GM19395 (cell line): ENCODE measurements around the gene XPO4.

Experiments
- ATAC-seq: cut with Tn5 transposase; IDR thresholded peaks from one replicate; pipeline ENCODE4 v1.9.1; 2021; ENCODE audit warnings: mild to moderate bottlenecking, moderate library complexity; ENCODE audit not compliant: unreplicated experiment

Gene XPO4

DNA sequence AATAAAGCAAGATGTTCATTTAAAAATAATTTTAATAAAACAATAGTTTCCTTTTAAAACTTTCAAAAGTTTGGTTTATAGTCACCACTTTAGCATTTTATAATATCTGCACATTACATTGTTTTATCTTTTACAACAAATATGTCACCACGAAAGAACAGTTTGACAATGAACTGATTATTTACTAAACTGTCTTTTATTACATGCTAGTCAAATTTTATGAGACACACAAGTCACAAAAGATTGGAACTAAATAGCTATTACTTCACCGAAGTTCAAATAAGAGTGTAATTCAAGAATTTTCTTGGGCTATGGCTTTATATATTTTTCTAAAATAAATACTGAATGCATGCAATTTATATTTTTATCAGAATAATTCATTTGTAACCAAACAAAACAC lies 71.3 kb downstream of the XPO4 start:
- no peak for ATAC-seq

GRCh38 chr13:20828539-20829364 lies 73.8 kb downstream of the XPO4 start:
- no peak for ATAC-seq

GRCh38 chr13:20826843-20827560 lies 75.5 kb downstream of the XPO4 start:
- ATAC-seq, result no peak

DNA sequence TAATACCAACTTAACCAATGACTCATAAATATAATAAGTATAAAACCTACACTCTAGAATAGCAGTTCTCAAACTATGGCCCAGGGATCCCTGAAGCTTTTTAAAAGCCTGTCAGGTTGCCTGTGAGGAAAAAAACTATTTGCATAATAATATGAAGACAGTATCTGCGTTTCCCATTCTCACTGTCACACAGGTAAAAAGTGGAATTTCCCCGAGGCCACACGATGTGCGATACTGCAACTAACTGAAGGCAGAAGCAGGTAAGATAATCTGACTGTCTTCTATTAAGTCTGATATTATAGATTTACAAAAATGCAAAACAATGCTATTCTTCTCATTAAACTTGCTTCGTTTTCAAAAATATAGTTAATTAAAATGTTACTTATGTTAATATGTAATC lies 76.2 kb downstream of the XPO4 start:
- no peak for ATAC-seq

- no peak for ATAC-seq
These were observed 77.1 kb downstream of the XPO4 start for GRCh38 chr13:20825477-20825875.

- no peak for ATAC-seq
These were observed 77.6 kb downstream of the XPO4 start for GRCh38 chr13:20824762-20825476.

- ATAC-seq, result no peak
These were observed 79.5 kb downstream of the XPO4 start for GRCh38 chr13:20823071-20823470.

DNA sequence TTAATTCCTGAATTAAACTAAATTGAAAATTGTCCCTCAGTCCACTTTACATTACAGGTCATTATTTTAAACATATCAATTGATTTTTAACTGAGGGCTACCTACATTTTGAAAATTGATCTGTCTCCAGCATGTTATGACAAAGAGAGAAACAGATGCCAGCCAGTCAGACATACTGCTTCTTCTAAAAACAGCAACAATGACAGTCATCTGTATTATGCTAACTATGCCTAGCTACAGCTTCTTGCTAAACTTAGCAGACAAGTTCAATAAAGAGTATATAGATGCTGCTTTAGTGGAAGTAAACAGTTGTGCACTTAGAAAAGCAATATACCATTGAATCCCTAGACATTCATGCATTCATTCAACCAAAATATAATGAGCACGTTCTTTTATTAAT lies 80.1 kb downstream of the XPO4 start:
- no peak for ATAC-seq

DNA sequence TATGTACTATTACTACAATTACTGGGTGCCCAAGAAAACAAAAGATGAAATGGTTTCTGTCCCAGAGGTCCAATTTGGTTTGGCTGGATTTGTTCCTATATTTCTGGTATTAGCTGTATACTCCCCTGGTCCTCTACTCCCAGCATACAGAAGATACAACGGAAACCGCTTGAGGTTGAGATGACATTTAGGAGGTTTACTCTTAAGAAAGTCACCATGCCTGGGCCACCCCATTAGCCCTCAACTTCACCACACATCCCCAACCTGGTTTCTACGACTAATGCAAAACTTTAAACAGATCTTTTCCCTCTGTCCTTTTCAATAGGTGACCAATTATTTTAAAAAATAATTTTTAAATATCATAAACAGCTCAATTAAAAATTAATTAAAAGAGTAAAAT lies 82.8 kb downstream of the XPO4 start:
- no peak for ATAC-seq

DNA sequence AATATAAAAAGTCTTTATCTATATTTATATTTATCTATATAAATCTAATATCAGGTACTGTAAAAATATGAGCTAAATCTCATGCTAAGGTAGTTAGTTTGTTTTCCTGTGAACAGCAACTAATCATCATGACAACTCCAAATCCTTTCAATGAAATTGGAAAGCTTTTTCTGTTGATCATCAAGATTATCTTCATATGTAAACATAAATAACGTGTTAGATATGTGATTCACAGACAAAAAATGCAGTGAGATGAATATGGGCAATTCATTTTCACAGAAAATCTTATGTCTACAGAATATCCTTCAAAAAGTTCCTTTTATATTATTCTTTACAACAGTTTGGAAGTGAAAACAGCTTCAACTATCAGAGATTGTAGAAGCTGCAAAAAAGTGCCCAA lies 87.1 kb downstream of the XPO4 start:
- no peak for ATAC-seq

GRCh38 chr13:20814224-20814910 lies 88.2 kb downstream of the XPO4 start:
- ATAC-seq, result no peak

DNA sequence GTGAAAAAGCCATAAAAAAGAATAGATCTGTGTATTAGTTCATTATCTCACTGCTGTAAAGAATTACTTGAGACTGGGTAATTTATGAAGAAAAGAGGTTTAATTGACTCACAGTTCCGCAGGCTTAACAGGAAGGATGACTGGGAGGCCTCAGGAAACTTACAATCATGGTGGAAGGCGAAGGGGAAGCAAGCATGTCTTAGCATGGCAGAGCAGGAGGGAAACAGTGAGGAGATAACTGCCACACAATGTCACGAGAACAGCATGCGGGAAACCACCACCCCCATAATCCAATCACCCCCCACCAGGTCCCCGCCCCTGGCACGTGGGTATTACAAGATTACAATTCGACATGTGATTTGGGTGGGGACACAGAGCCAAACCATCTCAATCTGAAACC lies 89.7 kb downstream of the XPO4 start:
- ATAC-seq, result no peak

DNA sequence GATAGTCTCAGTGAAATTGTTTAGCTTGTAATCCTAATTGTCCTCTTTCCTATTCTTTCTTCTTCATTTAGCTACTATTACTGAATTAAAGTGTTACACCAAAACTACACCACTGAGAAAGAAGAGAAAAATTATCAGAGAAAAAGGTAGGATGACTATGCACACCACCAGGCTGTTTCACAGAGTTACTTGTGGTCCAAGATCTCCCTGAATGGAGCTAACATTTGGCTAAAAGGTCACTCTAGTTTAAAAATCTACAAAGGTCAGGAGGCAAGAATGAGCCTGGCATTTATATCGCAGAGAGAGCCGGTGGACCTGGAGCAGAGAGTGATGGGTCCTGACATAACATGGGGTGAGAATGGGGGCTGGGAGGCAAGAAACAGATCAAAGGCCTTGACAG lies 91.7 kb downstream of the XPO4 start:
- ATAC-seq, result no peak

GRCh38 chr13:20808874-20809273 lies 93.7 kb downstream of the XPO4 start:
- ATAC-seq, result no peak

DNA sequence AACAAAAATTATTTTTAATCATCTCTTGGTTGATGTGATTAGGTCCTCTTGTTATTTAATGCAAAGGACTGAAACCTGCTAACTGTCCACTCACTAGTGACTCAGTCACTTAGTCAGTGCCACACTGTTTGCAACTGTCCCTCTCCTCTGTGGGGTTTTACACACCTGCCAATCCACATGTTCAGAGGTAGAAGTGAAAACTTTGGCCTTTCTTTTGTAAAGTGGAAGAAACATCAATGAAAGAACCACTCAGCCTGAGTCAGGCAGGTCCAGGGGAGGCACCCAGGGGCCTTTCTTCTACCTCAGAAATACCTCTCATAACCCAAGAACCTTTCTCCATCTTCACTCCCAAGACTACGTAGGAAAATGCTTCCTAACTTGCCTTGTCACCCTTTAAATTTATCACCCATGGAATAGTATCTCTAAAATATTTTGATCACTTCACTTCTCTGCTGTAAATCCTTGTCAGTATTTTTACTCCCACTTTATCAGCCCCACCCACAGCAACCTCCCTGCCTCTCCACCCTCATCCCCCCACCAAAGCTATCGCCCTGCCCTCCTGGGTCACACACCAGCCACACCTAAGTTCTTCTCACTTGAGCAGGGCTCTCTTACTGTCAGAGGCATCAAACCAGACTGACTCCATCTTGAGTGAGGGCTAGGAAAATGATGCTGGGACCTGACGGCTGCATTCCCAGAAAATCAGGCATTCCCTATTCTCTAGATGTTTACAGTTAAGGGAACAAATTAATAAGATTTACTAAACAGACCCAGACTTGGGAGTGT lies 99.2 kb downstream of the XPO4 start:
- ATAC-seq, result no peak

DNA sequence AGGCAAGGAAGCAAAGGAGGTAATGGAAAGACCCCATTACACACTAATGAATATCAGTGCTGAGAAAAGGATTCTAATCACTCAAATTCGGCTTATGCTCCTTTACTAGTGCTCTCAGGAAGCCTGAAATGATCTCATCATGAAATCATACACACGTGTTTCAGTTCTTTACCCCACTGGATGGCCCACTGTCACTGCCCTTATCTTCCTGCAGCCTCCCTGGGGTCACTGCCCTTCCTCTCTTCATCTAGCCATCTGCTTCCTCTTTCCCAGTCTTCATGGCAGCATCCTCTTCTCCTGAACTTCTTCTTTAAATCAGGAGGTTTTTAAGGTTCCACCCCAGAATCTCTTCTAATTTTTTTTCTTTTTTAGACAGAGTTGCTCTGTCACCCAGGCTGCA lies 100.8 kb downstream of the XPO4 start:
- ATAC-seq, result no peak

- no peak for ATAC-seq
These were observed 102.7 kb downstream of the XPO4 start for GRCh38 chr13:20799726-20800416.

GRCh38 chr13:20798027-20798426 lies 104.5 kb downstream of the XPO4 start:
- ATAC-seq, result no peak

- no peak for ATAC-seq
These were observed 105.6 kb downstream of the XPO4 start for GRCh38 chr13:20796791-20797508.
